Measurements from ENCODE around the gene TSPAN5.

- TF ChIP-seq MXI1 (IDR thresholded peaks at IDR 0.05; ENCODE audit: low read depth, low read length) (no peak), NELFE (IDR thresholded peaks at IDR 0.05; ENCODE audit: insufficient read depth, insufficient read length) (no peak), CTCF (IDR thresholded peaks at IDR 0.05 in 2 of 3, conservative IDR thresholded peaks at IDR 0.05 in 1 of 3; ENCODE audit: insufficient read depth in 2 of 3, low read depth in 1 of 3, low read length in 3 of 3) (no peak), EZH2 (IDR thresholded peaks at IDR 0.05; ENCODE audit: borderline replicate concordance, low read depth, low read length) (no peak), PRPF4 (IDR thresholded peaks at IDR 0.05; ENCODE audit: insufficient read depth, low read depth, low read length, poor library complexity, severe bottlenecking) (no peak), ZNF354B (CRISPR knock-in tag; IDR thresholded peaks at IDR 0.05) (no peak), ATF7 (IDR thresholded peaks at IDR 0.05) (no peak), SETDB1 (IDR thresholded peaks at IDR 0.05; ENCODE audit: low read length) (no peak), NFYB (IDR thresholded peaks at IDR 0.05; ENCODE audit: extremely low read depth, insufficient read length) (no peak), CHD2 (IDR thresholded peaks at IDR 0.05; ENCODE audit: low read depth, low read length) (no peak), EGR1 (conservative IDR thresholded peaks at IDR 0.05) (no peak), FOXK2 (conservative IDR thresholded peaks at IDR 0.05 in 1 of 2, IDR thresholded peaks at IDR 0.05 in 1 of 2; ENCODE audit: low read depth in 2 of 2) (no peak)
- TF ChIP-seq, protein P1, sequence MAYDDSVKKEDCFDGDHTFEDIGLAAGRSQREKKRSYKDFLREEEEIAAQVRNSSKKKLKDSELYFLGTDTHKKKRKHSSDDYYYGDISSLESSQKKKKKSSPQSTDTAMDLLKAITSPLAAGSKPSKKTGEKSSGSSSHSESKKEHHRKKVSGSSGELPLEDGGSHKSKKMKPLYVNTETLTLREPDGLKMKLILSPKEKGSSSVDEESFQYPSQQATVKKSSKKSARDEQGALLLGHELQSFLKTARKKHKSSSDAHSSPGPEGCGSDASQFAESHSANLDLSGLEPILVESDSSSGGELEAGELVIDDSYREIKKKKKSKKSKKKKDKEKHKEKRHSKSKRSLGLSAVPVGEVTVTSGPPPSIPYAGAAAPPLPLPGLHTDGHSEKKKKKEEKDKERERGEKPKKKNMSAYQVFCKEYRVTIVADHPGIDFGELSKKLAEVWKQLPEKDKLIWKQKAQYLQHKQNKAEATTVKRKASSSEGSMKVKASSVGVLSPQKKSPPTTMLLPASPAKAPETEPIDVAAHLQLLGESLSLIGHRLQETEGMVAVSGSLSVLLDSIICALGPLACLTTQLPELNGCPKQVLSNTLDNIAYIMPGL (CRISPR knock-in tag; IDR thresholded peaks at IDR 0.05) = no peak
- TF ChIP-seq, protein P2, sequence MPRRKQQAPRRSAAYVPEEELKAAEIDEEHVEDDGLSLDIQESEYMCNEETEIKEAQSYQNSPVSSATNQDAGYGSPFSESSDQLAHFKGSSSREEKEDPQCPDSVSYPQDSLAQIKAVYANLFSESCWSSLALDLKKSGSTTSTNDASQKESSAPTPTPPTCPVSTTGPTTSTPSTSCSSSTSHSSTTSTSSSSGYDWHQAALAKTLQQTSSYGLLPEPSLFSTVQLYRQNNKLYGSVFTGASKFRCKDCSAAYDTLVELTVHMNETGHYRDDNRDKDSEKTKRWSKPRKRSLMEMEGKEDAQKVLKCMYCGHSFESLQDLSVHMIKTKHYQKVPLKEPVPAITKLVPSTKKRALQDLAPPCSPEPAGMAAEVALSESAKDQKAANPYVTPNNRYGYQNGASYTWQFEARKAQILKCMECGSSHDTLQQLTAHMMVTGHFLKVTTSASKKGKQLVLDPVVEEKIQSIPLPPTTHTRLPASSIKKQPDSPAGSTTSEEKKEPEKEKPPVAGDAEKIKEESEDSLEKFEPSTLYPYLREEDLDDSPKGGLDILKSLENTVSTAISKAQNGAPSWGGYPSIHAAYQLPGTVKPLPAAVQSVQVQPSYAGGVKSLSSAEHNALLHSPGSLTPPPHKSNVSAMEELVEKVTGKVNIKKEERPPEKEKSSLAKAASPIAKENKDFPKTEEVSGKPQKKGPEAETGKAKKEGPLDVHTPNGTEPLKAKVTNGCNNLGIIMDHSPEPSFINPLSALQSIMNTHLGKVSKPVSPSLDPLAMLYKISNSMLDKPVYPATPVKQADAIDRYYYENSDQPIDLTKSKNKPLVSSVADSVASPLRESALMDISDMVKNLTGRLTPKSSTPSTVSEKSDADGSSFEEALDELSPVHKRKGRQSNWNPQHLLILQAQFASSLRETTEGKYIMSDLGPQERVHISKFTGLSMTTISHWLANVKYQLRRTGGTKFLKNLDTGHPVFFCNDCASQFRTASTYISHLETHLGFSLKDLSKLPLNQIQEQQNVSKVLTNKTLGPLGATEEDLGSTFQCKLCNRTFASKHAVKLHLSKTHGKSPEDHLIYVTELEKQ (CRISPR knock-in tag; IDR thresholded peaks at IDR 0.05) = no peak
Observed at GRCh38 chr4:98501383-98501782, 157.0 kb downstream of the TSPAN5 start.

Data from K562 (cell line).